Activated gamma-delta T cell treated with Interleukin-2 at 50 U/mL for 16 hours (primary cell): ENCODE data around the gene SPZ1.
"Not testable (repeated sequence)": the region's sequence is repeated elsewhere in the genome, so short reads cannot be mapped to it uniquely, and the experiment has no call there.

Source experiments
- DNase-seq: peaks from one replicate; pipeline ENCODE4 v3.0.0-alpha.2; 2020

SPZ1 gene

DNA sequence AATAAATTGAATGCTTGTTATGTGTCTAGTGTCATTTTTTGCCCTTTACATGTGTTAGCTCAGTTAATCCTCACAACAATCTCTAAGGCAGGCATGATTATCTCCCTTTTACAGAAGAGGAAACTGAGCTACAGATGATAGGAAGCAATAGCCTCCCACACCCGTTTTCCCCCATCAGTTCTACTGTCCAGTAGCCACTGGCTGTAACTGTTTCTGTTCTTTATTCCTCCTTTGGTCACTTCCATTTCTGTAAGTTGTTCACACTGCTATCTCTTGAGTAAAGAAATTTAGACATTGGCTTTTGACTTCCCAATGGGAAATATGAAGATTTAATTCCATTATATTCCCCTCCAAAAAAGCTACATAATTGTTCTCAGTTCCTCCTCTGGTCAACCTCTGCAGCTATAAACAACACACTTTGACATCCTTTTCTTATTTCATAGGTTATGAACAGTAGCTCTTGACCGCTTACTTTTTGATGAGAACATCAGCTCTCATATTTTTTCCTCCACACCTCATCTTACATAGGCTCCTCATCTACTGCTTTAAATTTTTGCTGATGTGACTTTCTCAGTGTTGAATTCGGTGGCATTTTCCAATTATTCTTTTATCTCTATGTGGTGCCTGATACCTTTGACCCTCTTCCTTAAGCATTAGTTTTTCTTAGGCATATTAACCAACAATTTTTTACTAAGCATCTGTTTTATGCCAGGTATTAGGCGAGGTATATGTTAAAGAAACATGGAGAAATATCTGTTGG, 21.4 kb downstream of the SPZ1 start:
- no peak for DNase-seq

GRCh38 chr5:80343067-80343466, 23.3 kb downstream of the SPZ1 start:
- DNase-seq, result no peak

DNA sequence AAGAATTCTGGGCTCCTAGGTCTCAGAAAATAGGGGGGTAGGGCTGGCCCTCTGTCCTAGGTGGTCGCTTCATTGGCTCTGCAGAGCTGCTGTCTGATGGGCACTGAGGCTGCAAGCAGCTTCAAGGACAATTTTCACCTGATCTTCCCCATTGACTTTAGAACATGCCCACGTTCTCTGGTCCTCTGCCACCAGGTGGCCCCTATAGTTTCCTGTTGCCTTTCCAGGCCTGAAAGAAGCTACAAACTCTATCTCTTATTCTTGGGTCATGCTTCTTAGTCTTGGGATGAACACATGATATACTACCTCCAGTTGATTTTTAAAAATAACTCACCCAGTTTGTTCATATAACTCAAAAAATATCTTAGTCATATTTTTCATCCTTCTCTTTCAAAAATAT, 26.3 kb downstream of the SPZ1 start:
- peak; percentile 10 for DNase-seq

DNA sequence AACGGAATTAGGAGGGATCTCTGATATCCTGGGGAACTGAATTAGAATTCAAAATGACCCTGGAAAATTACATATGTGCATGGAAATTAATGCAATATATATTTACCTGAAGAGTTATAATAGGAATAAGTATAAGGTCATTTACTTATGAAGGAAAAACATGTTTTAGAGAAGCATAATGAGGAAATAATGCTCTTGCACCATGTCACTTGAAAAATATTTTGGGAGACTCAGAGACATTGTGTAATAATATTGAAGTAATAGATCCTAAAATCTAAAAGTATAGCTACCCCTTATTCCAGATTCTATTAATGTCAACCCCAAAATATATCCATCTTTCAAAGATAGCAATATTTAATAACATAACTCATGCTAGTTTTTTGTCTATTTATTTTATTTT, 28.4 kb downstream of the SPZ1 start:
- DNase-seq, result no peak

GRCh38 chr5:80351019-80351418, 31.2 kb downstream of the SPZ1 start:
- DNase-seq, result not testable (repeated sequence)

DNA sequence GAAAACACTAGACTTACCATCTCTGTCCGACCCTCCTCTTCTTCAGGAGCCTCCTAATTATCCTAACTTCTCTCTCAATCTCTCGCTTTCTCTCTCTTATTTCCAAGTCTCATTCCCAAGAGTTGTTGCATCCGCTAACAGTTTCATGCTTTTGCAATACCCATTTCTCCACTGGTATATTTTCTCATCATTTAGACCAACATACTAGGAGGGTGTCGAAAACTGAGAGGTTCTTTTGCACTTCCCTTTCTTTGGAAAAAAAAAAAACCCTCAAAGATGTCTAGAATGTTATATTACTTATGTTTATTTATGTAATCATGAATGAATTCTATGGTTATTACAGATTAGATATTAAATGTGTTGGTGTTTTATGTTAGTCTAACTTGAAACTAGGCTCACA, 35.9 kb downstream of the SPZ1 start:
- no peak for DNase-seq

- DNase-seq, result no peak
These were observed 37.9 kb downstream of the SPZ1 start for GRCh38 chr5:80357671-80358070.

DNA sequence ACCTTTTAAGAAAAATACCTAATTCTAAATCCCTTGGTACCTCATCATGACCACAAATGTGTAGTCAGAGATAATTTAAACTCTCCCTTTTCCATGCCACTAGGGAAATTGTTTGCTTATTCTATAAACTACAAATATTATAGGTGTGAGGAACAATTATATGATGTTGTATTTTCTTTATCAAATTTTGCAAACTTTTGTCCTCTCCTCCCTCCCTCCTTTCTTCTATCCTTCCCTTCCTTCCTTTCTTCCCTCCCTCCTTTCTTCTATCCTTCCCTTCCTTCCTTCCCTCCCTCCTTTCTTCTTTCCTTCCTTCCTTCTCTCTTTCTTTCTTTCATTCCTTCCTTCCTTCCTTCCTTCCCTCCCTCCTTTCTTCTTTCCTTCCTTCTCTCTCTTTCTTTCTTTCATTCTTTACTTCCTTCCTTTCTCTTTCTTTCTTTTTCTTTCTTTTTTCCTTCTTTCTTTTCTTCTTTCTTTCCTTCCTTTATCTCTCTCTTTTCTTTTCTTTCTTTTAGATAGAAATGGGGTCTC, 41.2 kb downstream of the SPZ1 start:
- DNase-seq, result no peak

- no peak for DNase-seq
These were observed 45.1 kb downstream of the SPZ1 start for GRCh38 chr5:80364892-80365291.

GRCh38 chr5:80368661-80369480, 49.1 kb downstream of the SPZ1 start:
- DNase-seq, result no peak

DNA sequence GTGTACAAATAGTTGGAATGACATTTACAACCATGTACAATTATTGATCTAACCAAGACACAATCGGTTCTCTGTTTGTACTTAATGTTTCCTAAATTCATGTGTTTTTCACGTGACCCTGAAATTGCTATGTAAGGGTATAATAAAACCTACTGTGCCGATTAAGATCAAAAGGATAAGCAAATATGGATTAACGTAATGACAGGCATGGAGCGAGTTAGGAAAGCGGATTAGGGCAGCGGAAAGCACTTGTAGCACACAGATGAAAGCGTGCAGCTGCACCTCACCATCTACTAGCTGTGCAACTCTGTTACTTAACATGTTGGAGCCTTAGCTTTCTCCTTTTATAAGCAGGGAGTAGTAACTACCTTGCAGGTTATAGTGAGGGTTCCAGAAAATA, 49.7 kb downstream of the SPZ1 start:
- no peak for DNase-seq

GRCh38 chr5:80370390-80370789, 50.6 kb downstream of the SPZ1 start:
- DNase-seq, result no peak
